Suppressor macrophage treated with lipopolysaccharide for 1 hour (primary cell): ENCODE data around the gene RASGRP4.

Experiments used
- DNase-seq, 3 donors: peaks; one replicate each; pipeline ENCODE4 v3.0.0-alpha.2; 2020 to 2022

The RASGRP4 gene

DNA sequence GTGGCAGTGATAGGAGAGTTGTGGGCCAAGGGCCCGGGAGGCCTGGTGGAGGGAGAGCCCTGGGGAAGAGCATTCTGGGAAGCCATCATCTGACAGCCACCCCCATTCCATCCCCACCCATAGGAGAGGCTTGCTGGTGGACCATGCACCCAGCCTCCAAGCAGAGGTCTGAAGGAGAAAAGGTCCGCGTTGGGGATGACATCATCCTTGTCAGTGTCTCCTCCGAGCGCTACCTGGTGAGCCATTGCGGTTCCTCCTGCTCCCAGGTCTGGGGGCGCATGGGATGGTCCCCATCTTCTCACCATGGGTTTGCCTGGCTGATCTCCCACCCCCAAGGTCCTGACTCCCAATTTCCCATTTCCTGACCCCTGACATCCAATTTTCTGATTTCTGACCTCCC, 18.0 kb upstream of the RASGRP4 start:
- no peak for DNase-seq

- DNase-seq: no peak
These were observed 17.5 kb upstream of the RASGRP4 start for GRCh38 chr19:38443458-38443999.

- no peak for DNase-seq
These were observed 16.7 kb upstream of the RASGRP4 start for GRCh38 chr19:38442736-38443135.

DNA sequence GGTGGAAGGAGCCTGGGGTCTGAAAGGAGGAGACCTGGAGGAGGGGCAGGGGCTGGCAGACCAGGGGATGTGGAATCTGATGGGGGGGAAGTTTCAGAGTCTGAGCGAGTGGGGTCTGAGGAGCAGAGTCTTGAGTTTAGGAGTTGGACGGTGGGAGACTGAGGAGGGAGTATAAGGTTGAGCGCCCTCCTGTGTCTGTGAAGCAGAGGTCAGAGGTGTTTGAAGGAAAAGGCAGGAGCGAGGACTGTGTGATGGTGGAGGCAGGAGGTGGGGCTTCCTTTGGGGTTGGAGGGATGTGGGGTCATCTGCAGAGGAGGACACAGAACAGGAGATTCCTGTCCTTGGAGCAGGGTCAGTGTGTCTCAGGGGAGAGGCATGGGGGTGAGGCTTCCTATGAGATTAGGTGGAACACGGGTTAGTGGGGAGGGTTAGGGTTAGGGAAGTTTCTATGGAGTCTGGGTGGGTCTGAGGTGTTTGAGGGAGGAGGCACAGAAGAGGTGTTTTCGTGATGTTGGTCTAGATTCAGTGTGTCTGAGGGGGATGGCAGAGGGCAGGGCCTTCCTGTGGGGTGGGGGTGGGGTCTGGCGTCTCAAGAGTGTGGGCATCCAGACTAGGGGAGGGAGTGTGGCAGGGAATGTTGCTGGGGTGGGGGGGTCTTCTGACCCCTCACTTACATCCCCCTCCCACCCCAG, 15.8 kb upstream of the RASGRP4 start:
- peak in 1 of 3 donors; percentile 28 for DNase-seq

GRCh38 chr19:38440592-38440991, 14.6 kb upstream of the RASGRP4 start:
- DNase-seq: no peak

- DNase-seq: no peak
These were observed 11.9 kb upstream of the RASGRP4 start for GRCh38 chr19:38437917-38438316.

DNA sequence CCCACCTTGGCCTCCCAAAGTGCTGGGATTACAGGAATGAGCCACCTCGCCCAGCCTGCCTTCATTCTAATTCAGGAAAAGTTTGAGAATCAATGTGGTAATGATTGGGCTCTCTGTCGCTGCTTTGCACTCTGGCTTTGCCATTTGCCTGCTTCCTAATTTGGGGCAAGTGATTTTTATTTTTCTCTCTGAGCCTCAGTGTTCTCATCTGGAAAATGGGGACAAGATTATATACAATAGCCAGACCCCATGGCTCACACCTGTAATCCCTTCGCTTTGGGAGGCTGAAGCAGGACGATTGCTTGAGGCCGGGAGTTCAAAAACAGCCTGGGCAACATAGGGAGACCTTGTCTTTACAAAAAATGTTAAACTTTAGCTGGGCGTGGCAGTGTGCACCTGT, 11.3 kb upstream of the RASGRP4 start:
- DNase-seq: no peak

DNA sequence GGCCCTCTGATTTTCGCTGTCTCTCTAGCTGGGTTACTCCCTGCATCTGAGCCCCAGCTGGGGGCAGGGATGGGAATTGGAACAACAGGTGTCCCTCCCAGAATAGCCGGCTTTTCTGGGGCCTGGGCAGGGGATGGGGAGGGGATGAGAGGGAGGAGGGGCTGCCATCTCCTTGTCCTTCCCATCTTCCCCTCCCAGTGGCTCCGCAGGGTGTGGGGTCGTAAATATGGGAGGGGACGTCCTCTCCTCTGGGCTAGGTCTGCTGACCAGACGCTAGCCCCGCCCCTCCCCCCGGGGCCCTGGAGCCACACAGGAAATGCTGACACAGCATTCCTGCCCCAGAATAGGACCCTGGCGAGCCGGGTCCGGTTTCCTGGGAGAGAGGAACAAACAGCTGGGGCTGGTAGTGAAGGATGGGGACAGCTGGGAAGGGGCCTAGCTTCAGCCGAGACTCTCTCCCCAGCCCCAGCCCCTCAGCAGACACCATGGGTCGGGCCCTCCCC, 8.6 kb upstream of the RASGRP4 start:
- no peak for DNase-seq

DNA sequence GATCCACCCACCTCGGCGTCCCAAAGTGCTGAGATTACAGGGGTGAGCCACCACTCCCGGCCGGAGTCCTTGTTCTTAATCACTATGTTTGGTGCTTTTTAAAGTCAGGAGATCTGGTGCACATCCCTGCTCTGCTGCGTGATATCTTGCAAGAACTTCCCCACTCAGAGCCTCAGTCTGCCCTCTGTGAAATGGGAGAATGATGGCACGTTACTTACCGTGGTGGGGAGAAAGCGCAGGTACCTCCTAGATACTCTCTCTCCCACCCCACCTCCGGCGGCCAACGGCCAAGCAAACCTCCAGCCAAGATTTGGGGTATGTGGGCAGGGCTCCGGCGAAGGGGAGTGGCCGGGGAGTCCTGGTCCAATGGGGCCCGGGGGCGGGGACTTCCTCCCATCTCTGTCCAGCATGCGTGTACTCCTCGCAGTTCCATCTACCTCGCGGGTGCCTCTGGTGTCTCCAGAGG, 7.3 kb upstream of the RASGRP4 start, which contains the start of gene RYR1:
TSS of gene RYR1 (plus strand) at position 424 of the 466 bp plus-strand sequence. CDS start 139 bp downstream, outside the sequence.
- DNase-seq: peak; percentile 53 to 81 (median 64)

GRCh38 chr19:38430931-38431330, 4.9 kb upstream of the RASGRP4 start:
- DNase-seq: no peak

GRCh38 chr19:38429811-38430156, 3.8 kb upstream of the RASGRP4 start:
- DNase-seq: no peak

DNA sequence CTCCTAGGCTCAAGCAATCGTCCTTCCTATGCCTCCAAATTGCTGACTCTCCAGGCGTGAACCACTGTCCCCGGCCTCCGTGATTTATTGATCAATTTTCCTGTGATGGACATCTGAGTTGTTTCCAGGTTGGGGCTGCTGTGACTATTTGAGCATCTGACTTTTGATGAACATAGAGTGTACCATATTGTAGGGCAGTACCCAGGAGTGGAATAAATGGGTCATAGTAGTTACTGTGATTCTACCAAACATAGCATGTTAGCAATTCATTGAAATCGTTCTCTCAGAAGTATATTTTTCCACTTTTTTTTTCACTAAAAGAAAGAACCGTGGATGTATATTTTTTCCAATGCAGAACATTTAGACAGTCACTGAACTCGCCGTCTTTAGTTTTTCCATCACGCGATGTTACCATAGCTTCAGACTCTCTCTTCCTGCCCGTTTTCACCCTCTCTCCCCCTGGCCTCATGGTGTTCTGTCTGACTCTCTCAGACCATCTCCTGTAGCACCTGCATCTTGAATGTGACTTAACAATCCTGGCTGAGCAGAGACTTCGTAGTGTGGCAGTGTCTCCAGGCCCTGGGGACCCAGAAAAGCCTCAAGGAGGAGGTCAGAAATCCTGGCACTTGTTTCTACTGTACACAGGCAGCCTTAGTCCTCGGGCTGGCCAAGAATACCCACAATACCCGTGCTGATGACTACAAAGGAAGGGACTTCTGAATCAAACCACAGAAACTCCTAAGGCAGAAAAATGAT, 3.2 kb upstream of the RASGRP4 start:
- DNase-seq: no peak

DNA sequence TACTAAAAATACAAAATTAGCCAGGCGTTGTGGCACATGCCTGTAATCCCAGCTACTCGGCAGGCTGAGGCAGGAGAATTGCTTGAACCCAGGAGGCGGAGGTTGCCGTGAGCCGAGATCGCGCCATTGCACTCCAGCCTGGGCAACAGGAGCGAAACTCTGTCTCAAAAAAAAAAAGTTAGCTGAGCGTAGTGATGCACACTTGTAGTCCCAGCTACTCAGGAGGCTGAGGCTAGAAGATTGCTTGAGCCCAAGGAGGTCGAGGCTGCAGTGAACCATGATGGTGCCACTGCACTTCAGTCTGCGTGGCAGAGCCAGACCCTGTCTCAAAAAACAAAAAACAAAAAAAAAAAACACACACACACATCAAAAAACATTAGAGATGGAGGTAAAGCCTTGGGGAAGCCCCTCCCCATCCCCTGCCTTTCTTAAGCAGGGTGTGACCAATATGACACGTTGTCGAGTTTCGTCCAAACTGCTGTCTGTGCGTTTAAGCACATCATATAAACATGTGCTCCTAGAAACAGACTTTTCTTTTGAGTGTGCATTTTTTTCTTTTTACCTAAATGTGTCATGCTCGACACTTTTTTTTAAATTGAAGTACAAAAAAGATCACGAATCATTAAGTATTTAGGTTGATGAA, 1.1 kb upstream of the RASGRP4 start:
- DNase-seq: peak; percentile 36 to 57 (median 42)

DNA sequence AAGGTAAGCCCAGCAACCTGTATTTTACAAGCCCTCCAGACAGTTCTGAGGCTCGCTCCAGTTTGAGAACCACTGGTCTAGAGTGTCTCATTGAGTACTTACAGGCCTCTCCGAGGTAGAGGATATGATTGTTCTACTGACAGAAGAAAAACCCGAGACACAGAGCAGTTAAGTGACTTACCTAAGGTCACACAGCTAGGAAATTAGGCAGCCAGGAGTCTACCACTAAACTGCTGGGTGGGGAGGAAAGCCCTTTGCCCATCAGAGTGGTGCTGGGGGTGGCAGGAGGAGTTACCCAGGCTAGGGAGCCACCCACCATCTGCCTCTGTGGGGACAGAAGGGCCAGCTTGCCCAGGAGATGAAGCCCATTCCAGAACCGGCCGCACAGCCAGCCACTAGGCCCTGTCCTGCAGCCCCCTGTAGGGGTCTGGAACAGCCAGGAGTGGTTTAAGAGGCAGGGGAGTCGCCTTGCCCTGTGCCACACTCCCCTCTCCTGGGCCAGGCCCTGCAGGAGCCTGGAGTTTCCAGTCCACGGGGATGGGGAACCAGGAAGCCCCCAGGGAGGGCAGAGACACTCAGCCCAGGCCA, 703 bp downstream of the RASGRP4 start:
- DNase-seq: no peak

GRCh38 chr19:38424272-38424671, 1.7 kb downstream of the RASGRP4 start:
- DNase-seq: no peak

DNA sequence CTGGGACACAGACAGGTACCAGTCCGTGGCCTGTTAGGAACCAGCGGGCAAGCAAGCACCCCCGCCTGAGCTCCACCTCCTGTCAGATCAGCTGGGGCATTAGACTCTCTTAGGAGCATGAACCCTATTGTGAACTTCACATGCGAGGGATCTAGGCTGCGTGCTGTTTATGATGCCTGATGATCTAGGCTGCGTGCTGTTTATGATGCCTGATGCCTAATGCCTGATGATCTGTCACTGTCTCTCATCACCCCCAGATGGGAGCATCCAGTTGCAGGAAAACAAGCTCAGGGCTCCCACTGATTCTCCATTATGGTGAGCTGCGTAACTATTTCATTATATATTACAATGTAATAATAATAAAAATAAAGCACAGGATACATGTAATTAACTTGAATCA, 3.6 kb downstream of the RASGRP4 start:
- no peak for DNase-seq

- DNase-seq: no peak
These were observed 4.2 kb downstream of the RASGRP4 start for GRCh38 chr19:38421856-38422255.

GRCh38 chr19:38420935-38421334, 5.1 kb downstream of the RASGRP4 start:
- DNase-seq: no peak

GRCh38 chr19:38417544-38418506, 8.2 kb downstream of the RASGRP4 start:
- peak; percentile 86 to 93 (median 89) for DNase-seq

DNA sequence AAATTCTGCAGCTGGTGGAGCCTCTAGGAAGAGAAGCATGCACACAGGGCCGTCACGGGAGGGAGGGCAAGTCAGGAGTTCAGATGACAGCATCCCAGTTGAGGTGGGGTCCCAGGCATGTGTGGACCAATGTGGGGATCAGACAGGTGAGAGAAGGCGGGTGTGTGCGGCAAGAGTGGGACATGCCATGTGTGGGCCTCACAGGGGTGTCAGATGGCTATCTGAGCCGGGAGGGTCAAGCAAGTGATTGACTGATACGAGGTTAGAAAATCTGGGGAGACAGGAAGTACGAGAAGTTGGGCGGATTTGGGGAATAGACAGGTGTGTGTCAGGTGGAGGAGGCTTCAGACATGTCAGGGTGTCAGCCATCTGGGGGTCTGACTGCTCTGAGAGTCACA, 8.9 kb downstream of the RASGRP4 start:
- no peak for DNase-seq

DNA sequence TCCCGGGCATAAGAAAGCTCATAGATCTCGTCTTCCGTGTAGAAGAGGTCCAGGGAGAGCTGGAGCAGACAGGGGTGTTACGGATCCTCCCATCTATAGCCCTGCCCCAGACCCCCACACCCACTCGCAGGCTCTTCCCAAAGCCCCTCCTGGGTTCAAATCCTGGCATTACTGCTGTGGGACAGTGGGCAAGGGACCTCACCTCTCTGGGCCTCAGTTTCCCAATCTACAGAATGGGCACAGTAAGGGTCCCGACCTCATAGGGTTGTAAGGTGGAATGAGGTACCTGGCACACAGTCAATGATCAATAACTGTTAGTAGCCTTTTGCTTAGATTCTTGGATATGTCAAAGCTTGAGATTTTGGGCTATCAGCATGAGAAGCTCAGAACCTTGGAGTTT, 12.6 kb downstream of the RASGRP4 start:
- DNase-seq: no peak

- DNase-seq: no peak
These were observed 13.1 kb downstream of the RASGRP4 start for GRCh38 chr19:38412961-38413360.
